Astrocyte (in vitro differentiated cells and primary cell): Measurements from ENCODE around the gene CCT5.

ENCODE experiments used
- CTCF ChIP-seq: IDR thresholded peaks from 2 replicates; pipeline ENCODE4 v1.5.1; 2011; ENCODE audit warnings: low read depth, mild to moderate bottlenecking, inconsistent platforms, low read length, moderate library complexity; ENCODE audit not compliant: insufficient read depth
- EZH2 ChIP-seq: IDR thresholded peaks from 2 replicates; pipeline ENCODE4 v1.6.1; 2012; ENCODE audit warnings: mild to moderate bottlenecking, low read length, inconsistent platforms; ENCODE audit not compliant: insufficient read depth

GRCh38 chr5:10288592-10289219, 38.6 kb downstream of the CCT5 start:
- TF ChIP-seq CTCF (no peak), EZH2 (no peak)
